ENCODE data around the gene APEH.

DNA sequence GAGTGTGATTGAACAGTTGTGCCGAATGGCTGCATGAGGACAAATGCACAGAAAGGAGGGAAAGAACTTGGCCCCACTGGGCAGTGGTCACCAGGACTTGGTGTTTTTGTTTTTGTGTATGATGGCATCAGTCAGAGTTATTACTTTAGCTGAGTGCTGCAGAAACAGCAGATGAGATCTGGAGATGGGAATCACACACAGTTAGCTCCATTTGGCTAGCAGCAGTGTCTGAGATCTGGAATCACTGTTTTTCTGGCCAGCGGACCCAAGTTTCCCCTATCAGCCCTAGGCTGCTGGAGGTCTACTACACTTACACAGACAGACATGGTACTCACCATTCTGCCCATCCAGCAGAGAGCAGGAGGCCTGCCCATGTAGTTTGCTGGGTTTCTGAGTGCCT, 45.9 kb upstream of the APEH start:
- no peak for TF ChIP-seq POLR2AphosphoS5 (IDR thresholded peaks at IDR 0.05)
- TF ChIP-seq, protein P1, sequence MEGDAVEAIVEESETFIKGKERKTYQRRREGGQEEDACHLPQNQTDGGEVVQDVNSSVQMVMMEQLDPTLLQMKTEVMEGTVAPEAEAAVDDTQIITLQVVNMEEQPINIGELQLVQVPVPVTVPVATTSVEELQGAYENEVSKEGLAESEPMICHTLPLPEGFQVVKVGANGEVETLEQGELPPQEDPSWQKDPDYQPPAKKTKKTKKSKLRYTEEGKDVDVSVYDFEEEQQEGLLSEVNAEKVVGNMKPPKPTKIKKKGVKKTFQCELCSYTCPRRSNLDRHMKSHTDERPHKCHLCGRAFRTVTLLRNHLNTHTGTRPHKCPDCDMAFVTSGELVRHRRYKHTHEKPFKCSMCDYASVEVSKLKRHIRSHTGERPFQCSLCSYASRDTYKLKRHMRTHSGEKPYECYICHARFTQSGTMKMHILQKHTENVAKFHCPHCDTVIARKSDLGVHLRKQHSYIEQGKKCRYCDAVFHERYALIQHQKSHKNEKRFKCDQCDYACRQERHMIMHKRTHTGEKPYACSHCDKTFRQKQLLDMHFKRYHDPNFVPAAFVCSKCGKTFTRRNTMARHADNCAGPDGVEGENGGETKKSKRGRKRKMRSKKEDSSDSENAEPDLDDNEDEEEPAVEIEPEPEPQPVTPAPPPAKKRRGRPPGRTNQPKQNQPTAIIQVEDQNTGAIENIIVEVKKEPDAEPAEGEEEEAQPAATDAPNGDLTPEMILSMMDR (IDR thresholded peaks at IDR 0.05; ENCODE audit: poor library complexity, severe bottlenecking): no peak
- TF ChIP-seq RAD21 (conservative IDR thresholded peaks at IDR 0.05): no peak
- TF ChIP-seq EZH2 (IDR thresholded peaks at IDR 0.05; ENCODE audit: borderline replicate concordance, insufficient read depth, low read length, poor library complexity, severe bottlenecking): no peak
- no peak for TF ChIP-seq TAF1 (IDR thresholded peaks at IDR 0.05; ENCODE audit: low read depth)
- TF ChIP-seq EP300 (conservative IDR thresholded peaks at IDR 0.05; ENCODE audit: poor library complexity, severe bottlenecking): no peak
- no peak for TF ChIP-seq SMC3 (conservative IDR thresholded peaks at IDR 0.05; ENCODE audit: poor library complexity)
- TF ChIP-seq MXI1 (conservative IDR thresholded peaks at IDR 0.05; ENCODE audit: poor library complexity, severe bottlenecking): no peak
- TF ChIP-seq, protein P2, sequence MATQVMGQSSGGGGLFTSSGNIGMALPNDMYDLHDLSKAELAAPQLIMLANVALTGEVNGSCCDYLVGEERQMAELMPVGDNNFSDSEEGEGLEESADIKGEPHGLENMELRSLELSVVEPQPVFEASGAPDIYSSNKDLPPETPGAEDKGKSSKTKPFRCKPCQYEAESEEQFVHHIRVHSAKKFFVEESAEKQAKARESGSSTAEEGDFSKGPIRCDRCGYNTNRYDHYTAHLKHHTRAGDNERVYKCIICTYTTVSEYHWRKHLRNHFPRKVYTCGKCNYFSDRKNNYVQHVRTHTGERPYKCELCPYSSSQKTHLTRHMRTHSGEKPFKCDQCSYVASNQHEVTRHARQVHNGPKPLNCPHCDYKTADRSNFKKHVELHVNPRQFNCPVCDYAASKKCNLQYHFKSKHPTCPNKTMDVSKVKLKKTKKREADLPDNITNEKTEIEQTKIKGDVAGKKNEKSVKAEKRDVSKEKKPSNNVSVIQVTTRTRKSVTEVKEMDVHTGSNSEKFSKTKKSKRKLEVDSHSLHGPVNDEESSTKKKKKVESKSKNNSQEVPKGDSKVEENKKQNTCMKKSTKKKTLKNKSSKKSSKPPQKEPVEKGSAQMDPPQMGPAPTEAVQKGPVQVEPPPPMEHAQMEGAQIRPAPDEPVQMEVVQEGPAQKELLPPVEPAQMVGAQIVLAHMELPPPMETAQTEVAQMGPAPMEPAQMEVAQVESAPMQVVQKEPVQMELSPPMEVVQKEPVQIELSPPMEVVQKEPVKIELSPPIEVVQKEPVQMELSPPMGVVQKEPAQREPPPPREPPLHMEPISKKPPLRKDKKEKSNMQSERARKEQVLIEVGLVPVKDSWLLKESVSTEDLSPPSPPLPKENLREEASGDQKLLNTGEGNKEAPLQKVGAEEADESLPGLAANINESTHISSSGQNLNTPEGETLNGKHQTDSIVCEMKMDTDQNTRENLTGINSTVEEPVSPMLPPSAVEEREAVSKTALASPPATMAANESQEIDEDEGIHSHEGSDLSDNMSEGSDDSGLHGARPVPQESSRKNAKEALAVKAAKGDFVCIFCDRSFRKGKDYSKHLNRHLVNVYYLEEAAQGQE (IDR thresholded peaks at IDR 0.05; ENCODE audit: borderline replicate concordance): no peak

All from neural cell (in vitro differentiated cells).